Progenitor cell of endocrine pancreas (in vitro differentiated cells): ENCODE data around the gene LRRC18. TPM values are rescaled to one million over a fixed set of nuclear protein-coding genes. Genes with fewer than 3 reads are reported as not detected.

Experiments
- DNase-seq: peaks from one replicate; pipeline ENCODE4 v3.0.0; 2021; ENCODE audit warnings: low spot score; ENCODE audit not compliant: unreplicated experiment
- H3K27ac Mint-ChIP-seq: 2 replicates; pipeline ENCODE4 v1.8.0; 2021; ENCODE audit warnings: mild to moderate bottlenecking, moderate library complexity, mixed read lengths
- H3K27me3 Mint-ChIP-seq: 2 replicates; pipeline ENCODE4 v1.8.0; 2021; ENCODE audit warnings: mixed read lengths
- H3K36me3 Mint-ChIP-seq: 2 replicates; pipeline ENCODE4 v1.8.0; 2022; ENCODE audit warnings: mixed read lengths; ENCODE audit not compliant: insufficient read depth
- H3K4me1 Mint-ChIP-seq: 2 replicates; pipeline ENCODE4 v1.8.0; 2021; ENCODE audit warnings: low read depth, mixed read lengths
- H3K4me3 Mint-ChIP-seq: 2 replicates; pipeline ENCODE4 v1.8.0; 2021; ENCODE audit warnings: low read depth, mild to moderate bottlenecking, moderate library complexity, mixed read lengths
- H3K9me3 Mint-ChIP-seq: 2 replicates; pipeline ENCODE4 v1.8.0; 2021; ENCODE audit warnings: low read depth, mixed read lengths
- CTCF ChIP-seq: fragments of 200-600 bp; sonication (generic); IDR thresholded peaks from one replicate; pipeline ENCODE4 v1.5.0; 2021; ENCODE audit warnings: antibody characterized with exemption, mild to moderate bottlenecking; ENCODE audit not compliant: unreplicated experiment
- total RNA-seq: library from RNA; stranded (reverse); gene quantifications from 2 replicates; pipeline ENCODE4 v1.2.1, GENCODE V29; 2021

The LRRC18 gene
- total RNA-seq, 1 donor from 2014 or later: not detected

- no peak for TF ChIP-seq CTCF
- H3K4me3 Mint-ChIP-seq: no peak overlapping the region
- DNase-seq: no peak
- H3K36me3 Mint-ChIP-seq: no peaks in the 10 kb centered on the region
- H3K27ac Mint-ChIP-seq: no peak overlapping the region
- H3K9me3 Mint-ChIP-seq: no peaks in the 10 kb centered on the region
- H3K4me1 Mint-ChIP-seq: no peaks in the 10 kb centered on the region
- peaks cover 15% of the 10 kb centered on the region for H3K27me3 Mint-ChIP-seq
Observed at GRCh38 chr10:48890888-48891850, 48.5 kb downstream of the LRRC18 start.

GRCh38 chr10:48887982-48888381, 51.7 kb downstream of the LRRC18 start:
- Mint-ChIP-seq H3K9me3 (no peaks in the 10 kb centered on the region), H3K36me3 (no peaks in the 10 kb centered on the region), H3K27me3 (peaks cover 13% of the 10 kb centered on the region), H3K27ac (no peak overlapping the region), H3K4me1 (no peaks in the 10 kb centered on the region), H3K4me3 (no peak overlapping the region)
- no peak for TF ChIP-seq CTCF
- DNase-seq: no peak

GRCh38 chr10:48885376-48885775, 54.3 kb downstream of the LRRC18 start:
- TF ChIP-seq CTCF: peak; percentile 54
- H3K4me3 Mint-ChIP-seq: no peak overlapping the region
- no peaks in the 10 kb centered on the region for H3K9me3 Mint-ChIP-seq
- H3K27ac Mint-ChIP-seq: no peak overlapping the region
- H3K36me3 Mint-ChIP-seq: no peaks in the 10 kb centered on the region
- H3K4me1 Mint-ChIP-seq: no peaks in the 10 kb centered on the region
- no peak for DNase-seq
- H3K27me3 Mint-ChIP-seq: peaks cover 16% of the 10 kb centered on the region

GRCh38 chr10:48884179-48885045, 55.2 kb downstream of the LRRC18 start:
- TF ChIP-seq CTCF: no peak
- H3K36me3 Mint-ChIP-seq: no peaks in the 10 kb centered on the region
- H3K9me3 Mint-ChIP-seq: no peaks in the 10 kb centered on the region
- H3K27me3 Mint-ChIP-seq: peaks cover 14% of the 10 kb centered on the region
- no peak overlapping the region for H3K27ac Mint-ChIP-seq
- no peak for DNase-seq
- no peaks in the 10 kb centered on the region for H3K4me1 Mint-ChIP-seq
- H3K4me3 Mint-ChIP-seq: no peak overlapping the region

- Mint-ChIP-seq H3K9me3 (no peaks in the 10 kb centered on the region), H3K27ac (no peak overlapping the region), H3K4me1 (no peaks in the 10 kb centered on the region), H3K36me3 (no peaks in the 10 kb centered on the region), H3K4me3 (no peak overlapping the region), H3K27me3 (peaks cover 11% of the 10 kb centered on the region)
- no peak for TF ChIP-seq CTCF
- no peak for DNase-seq
Observed at GRCh38 chr10:48883701-48884100, 55.9 kb downstream of the LRRC18 start.
